HG03460 (cell line): ENCODE data around the gene COPS2.
A peak's percentile ranks its signal among the peaks of the same experiment; 100 is the strongest.

ENCODE experiments used
- ATAC-seq: cut with Tn5 transposase; IDR thresholded peaks from one replicate; pipeline ENCODE4 v1.9.1; 2021; ENCODE audit not compliant: unreplicated experiment

Gene COPS2

GRCh38 chr15:49163678-49164077 is 8.3 kb upstream of the COPS2 start:
- ATAC-seq = no peak

GRCh38 chr15:49155834-49156627 is 632 bp upstream of the COPS2 start:
- ATAC-seq = no peak

DNA sequence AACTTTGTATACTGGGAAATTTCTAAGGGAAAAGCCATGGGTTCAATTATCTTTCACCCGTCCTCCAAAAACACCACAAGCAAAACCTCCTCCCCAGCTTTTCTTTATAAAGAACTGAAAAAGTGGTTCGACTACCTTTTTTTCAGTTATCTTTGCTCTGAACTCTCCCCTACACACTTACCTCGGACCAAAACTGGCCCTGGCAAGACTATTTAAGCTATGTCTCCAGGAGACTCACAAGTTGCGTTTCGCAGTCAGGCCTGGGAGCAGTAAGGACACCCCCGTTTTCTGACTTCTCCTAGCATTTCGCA is 645 bp downstream of the COPS2 start:
- no peak for ATAC-seq

DNA sequence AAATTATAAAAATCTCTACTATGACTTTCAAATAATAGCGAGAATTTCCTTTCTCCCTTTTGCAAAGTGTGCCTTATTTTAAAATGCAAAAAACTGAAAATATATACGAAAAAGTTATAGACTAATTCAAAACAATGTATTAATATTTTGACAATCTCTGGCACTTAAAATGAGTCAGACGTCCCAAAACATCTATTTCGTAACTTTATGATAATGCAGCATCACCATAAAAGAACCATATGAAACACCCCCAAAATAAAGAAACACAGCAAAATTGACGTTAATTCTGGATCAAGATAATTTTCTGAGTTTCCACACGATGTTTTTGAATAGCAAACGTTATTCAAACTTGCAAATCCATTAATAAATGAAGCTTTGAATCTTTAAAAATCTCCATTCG is 1.0 kb downstream of the COPS2 start:
- no peak for ATAC-seq

GRCh38 chr15:49152552-49153312 is 2.7 kb downstream of the COPS2 start:
- no peak for ATAC-seq

DNA sequence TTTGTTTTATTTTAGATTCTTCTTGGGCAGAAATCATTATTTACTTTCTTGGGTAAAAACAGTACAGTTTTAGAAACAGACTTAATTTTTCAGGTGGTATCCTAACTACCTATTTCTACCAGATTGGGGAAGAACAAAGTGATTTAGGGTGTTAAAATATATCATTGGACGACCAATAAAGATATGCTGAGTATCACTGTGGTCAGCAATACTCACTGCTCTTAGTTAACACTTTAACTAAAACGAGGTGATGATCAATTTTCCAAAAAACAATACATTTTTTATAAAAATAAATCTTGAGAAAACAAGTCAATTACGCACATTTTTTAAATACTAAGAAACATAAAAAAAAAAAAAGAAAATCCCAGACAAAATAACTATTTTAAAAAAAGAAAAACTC is 3.6 kb downstream of the COPS2 start:
- ATAC-seq = no peak

- no peak for ATAC-seq
These were observed 6.7 kb downstream of the COPS2 start for GRCh38 chr15:49148727-49149126.

GRCh38 chr15:49148298-49148697 is 7.1 kb downstream of the COPS2 start:
- no peak for ATAC-seq

- ATAC-seq = no peak
These were observed 9.5 kb downstream of the COPS2 start for GRCh38 chr15:49145651-49146609.

DNA sequence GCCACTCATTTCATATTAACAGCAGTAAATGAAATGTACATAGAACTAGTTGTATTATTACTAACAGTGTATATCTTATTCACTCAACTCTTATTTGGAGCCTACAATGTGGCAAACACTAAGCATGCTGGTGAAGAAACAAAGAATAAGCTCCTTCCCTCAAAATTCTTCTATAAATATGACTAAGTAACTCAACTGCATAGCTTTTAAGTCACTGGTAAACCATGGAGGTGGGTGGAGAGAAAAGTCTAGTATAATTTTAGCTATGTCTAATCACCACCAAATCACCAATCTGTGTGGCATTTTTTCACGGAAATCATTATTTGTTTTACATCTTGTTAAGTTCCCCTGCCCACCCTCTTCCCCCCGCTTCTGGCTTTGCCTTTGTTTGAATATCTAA is 17.5 kb downstream of the COPS2 start:
- ATAC-seq = no peak

- no peak for ATAC-seq
These were observed 19.5 kb downstream of the COPS2 start for GRCh38 chr15:49135911-49136310.

DNA sequence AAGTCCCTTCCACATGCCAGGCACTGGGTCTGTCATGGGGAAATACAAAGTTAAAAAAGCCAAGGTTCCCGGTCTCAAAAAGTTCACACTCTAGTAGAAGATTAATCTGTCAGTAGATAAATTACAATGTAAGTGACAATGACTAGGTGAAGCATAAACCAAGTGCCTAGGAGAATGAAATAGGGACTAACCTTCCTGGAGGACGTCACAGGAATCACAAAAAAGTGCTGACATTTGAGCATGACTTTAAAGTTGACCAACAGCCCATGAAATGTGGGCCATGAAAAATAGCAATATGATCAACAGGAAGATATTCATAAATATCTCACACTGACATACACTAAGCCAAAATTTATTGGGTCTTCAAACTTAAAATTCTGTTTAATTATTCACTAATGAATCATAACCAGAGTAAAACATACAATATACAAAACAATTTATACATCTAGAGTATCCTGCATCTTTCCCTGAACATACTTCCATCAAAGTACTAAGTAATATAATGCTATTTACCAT is 20.0 kb downstream of the COPS2 start:
- ATAC-seq = peak; percentile 60

GRCh38 chr15:49134683-49135341 is 20.6 kb downstream of the COPS2 start:
- peak; percentile 51 for ATAC-seq

DNA sequence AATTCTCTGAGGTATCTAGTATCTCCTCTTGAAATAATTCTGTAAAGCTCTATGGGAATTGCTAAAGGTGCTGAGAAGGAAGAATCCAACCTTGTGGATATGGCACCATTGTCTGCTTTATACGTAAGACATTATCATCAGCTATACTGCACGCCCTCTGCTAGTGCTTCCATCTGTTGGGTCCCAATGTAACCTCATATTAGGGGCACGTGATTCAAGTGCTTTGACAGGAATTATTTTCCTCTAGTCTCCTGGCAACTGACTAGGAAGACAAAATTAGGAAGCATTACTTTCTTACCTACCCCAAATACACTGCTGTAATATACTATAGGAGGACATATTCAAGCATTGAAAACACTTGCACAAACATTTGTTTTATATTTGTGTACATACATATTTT is 24.0 kb downstream of the COPS2 start:
- no peak for ATAC-seq

DNA sequence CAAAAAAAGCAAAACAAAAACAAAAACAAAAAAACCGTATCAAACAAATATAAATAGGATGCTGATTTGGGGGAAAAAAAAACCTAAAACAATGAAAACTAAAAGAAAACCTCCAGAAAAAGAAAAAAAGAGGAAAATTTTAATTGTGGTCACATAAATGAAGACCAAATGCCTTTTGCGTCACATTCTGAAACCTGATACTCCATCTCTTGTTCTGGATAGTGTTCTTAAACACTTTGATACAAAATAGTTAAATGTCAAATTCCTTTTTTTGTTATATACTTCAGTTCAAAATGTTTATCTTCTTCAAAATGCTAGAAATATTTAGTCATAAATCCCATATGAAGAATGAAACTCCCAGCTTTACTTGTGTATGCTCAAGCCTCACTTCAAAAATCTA is 31.0 kb downstream of the COPS2 start:
- ATAC-seq = no peak

GRCh38 chr15:49122541-49123062 is 32.8 kb downstream of the COPS2 start:
- ATAC-seq = no peak

GRCh38 chr15:49121901-49122300 is 33.5 kb downstream of the COPS2 start:
- no peak for ATAC-seq

DNA sequence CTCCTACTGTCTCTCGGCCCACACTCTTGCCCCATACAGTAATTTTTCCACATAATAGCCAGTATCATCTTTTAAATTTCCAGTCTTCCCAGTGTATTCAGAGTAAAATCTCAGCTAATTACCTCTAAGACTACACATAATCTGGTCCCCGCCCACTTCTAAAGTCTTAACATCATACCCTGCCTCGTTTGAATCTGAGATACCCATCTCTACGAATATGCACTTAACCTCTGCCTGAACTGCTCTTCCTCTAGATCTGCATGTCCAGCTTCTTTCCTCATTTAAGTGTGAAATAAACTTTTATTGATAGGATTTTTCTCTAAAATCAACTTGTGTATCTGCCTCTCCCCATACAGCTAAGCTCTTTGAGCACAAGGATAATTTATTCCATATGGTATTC is 34.6 kb downstream of the COPS2 start:
- no peak for ATAC-seq

- no peak for ATAC-seq
These were observed 39.1 kb downstream of the COPS2 start for GRCh38 chr15:49116108-49116857.

- ATAC-seq = no peak
These were observed 40.3 kb downstream of the COPS2 start for GRCh38 chr15:49115062-49115461.
